GM12892 (cell line): ENCODE measurements around the gene DLX3.
"Not testable (repeated sequence)": the region's sequence is repeated elsewhere in the genome, so short reads cannot be mapped to it uniquely, and the experiment has no call there.

Source experiments
- POLR2A ChIP-seq: IDR thresholded peaks from 2 replicates; pipeline ENCODE4 v1.6.1; 2011; ENCODE audit warnings: low read depth, low read length, control low read depth
- POLR2AphosphoS5 ChIP-seq: IDR thresholded peaks from 2 replicates; pipeline ENCODE4 v1.6.1; 2011; ENCODE audit warnings: low read depth, low read length, control low read depth
- TAF1 ChIP-seq: IDR thresholded peaks from 2 replicates; pipeline ENCODE4 v1.6.1; 2011; ENCODE audit warnings: low read depth, mild to moderate bottlenecking, control low read depth, low read length, borderline replicate concordance

DNA sequence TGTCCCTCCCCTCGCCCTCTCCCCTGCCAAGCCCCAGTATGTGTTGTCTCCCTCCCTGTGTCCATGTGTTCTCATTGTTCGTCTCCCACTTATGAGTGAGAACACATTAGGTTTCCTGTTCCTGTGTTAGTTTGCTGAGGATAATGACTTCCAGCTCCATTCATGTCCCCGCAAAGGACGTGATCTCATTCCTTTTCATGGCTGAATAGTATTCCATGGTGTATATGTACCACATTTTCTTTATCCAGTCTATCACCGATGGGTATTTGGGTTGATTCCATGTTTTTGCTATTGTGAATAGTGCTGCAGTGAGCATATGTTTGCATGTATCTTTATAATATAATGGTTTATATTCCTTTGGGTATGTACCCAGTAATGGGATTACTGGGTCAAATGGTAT is 45.5 kb upstream of the DLX3 start:
- TF ChIP-seq POLR2AphosphoS5, POLR2A, TAF1: not testable (repeated sequence)
